Measurements from ENCODE around the gene IL19.
A peak's percentile ranks its signal among the peaks of the same experiment; 100 is the strongest.
"Not testable (repeated sequence)": the region's sequence is repeated elsewhere in the genome, so short reads cannot be mapped to it uniquely, and the experiment has no call there.

Gene IL19

DNA sequence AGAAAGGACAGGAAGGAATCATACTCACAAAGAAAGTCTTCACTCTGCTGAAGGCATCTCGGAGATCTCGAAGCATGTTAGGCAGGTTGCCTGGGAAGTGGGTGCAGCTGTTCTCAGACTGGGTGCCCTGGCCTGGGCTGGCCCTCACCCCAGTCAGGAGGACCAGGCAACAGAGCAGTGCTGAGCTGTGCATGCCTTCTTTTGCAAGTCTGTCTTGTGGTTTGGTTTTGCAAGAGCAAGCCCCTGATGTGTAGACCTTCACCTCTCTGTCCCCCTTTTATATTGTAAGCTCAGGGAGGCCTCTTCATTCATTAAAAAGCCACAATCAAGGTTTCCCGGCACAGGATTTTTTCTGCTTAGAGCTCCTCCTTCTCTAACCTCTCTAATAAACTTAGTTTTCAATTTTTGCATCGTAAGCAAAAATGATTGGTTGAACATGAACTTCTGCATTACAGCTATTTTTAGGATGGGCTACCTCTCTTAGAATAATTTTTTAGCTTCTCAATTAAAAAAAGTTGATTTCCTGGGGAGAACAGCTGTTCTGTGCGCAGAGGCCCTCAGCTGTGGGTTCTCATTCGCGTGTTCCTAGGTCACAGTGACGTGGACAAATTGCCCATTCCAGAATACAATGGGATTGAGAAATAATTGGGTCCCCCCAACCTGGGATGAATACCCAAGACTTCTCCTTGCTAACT is 1.8 kb downstream of the IL19 start, which contains the start of gene IL10:
TSS of gene IL10 (minus strand) at position 252 of the 695 bp plus-strand sequence. CDS start at position 193, 59 bp downstream.
- DNase-seq (ENCODE audit: insufficient read length, low spot score) (no peak), FAIRE-seq (peak; percentile 45)

DNA sequence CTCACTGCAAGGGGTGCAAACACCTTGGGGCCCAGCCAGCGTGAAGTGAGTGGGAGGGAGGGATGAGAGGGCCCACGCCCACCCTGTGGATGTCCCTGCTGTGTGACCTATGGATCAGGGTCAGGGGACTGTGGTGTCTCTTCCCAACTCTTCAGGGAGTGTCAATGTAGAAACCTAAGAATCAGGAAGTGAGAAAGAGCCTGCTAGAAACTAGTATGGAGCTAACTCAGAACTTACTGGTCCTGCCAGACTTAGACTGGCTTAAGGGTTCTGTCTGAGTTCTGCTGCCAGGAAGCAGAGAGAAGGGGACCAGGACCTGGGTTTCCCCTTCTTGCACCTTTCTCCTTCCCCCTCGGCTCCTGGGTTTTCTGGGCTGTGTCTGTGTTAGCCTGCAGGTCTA is 3.5 kb downstream of the IL19 start:
- peak; percentile 81 for FAIRE-seq
- DNase-seq (ENCODE audit: insufficient read length, low spot score): no peak

DNA sequence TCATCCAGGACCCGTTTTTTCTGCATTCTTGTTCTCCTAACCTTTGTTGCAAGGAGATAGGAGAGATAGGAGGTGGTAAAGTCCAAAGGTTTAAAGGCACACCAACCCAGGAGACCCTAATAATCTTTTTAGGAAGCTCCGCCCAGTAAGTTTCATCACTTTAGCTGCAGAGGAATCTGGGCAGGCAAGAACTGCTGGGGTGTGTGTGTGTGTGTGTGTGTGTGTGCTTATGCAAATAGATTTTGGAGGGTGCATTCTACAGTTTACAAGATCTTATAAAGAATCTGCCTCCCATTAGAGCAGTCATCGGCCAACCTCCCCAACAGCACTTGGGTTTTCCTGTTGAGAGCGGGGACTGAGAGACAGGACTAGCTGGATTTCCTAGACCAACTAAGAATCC is 5.7 kb downstream of the IL19 start:
- no peak for DNase-seq (ENCODE audit: insufficient read length, low spot score)
- no peak for FAIRE-seq

DNA sequence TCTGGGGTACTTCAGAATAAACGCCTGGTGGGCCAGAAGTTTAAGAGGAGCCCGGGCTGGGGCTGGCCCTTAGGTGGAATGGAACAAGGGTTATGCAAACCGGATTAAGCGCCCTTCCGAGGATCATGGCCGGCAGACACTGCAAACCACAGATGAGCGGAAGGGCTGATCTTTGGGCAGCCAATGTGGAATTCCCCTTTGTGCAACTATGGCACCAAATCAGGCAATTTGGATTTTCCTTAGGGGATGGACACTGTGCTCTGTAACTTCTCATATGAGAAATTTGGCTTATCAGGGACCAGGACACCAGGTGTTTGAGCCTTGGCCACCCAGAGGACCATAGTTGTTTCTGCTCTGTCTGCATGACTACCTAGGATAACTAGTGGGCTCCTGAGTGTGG is 7.5 kb downstream of the IL19 start:
- DNase-seq (ENCODE audit: insufficient read length, low spot score) (no peak), FAIRE-seq (no peak)

DNA sequence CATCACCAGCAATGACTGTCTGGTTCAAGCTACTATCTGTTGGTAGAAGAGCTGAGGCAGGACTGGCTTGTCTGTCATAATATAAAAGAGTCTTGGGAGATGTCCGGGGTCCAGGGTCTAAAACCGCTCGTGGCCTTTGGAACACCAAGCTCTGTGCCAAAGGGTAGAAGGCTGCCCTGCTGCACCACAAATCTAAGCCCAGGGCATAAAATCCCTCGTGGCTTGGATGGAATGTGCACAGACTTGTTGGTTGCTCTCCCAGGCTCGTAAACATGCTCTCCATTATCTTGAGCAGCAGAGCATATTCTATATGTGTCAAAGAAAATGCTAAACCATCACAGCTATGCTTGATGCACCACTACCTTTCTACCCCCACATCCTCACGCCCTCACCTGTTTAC is 8.3 kb downstream of the IL19 start:
- DNase-seq (ENCODE audit: insufficient read length, low spot score); FAIRE-seq: not testable (repeated sequence)

DNA sequence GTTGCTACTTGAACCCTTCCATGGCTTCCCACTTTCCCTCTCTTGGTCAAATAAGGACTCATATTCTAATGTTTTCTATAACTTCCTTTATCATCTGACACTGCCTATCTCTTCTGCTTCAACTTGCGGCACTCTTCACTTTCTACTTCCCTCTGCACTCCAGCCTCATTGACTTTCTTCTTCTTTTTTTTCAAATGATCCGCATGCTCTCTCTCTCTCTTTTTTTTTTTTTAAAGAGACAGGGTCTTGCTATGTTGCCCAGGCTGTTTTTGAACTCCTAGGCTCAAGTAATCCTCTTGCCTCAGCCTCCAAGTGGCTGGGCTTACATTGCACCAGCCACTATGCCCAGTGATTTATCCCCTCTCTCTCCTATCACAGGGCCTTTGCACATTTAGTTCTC is 9.1 kb downstream of the IL19 start:
- DNase-seq (ENCODE audit: insufficient read length, low spot score) (no peak), FAIRE-seq (no peak)

DNA sequence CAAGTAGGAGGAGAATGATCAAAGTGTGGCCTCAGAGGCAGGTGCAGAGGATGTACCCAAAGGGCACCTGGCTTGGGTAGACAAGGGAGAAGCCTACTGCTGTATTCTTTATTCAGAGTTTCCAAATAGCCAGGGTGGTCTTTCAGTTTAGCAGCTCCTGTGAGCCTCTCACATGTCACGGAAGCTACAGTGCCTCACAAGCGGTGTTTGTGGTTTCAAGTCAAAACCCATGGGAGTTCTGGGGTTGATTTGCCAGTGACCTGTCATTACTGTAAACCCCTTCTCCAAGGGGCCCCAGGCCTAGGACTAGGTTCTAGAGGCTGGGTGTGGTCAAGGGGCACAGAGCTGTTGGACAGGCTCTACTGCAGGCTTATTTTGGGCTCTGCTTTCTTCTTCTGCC is 11.9 kb downstream of the IL19 start:
- FAIRE-seq (peak; percentile 92), DNase-seq (ENCODE audit: insufficient read length, low spot score) (peak; percentile 57)

DNA sequence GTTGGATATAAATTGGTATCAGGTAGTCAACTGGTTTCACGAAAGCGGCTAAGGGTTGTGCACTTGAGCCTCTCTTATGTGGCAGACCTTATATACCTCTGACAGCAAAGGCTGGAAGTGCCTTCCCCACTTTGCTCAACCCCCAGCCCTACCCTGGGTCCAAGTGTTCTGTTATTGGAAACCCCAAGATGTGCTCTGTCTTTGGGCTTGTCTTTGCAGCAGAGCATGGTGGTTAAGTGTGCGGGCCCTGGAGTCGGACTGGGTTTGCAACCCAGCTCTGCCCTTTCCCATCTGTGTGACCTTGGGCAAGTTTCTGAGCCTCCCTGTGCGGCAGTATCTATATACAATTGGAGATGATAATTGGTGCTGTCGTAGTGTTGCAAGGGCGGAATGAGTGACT is 12.9 kb downstream of the IL19 start:
- FAIRE-seq: no peak
- DNase-seq (ENCODE audit: insufficient read length, low spot score): no peak

DNA sequence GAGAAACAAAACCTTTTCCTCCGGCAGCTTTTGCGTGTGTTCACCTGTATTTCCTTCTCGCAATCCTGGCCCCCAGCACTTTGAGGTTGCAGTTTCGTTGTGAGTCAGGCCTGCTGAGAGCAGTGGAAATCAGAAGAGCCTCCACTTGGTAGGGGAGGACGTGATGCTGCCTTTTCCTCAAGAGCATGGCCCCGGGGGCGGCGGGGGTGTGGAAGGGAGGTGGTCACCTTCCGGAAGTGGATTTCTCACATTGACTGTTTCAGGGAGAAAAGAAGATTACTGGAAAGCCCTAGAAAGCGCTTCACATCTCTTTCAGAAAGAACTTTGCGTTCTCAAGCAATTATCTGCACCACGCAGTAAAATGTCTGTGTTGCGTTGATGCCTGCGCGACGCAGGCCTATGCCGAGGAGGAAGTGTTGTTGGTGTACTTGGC is 13.9 kb downstream of the IL19 start:
- peak; percentile 98 for FAIRE-seq

DNA sequence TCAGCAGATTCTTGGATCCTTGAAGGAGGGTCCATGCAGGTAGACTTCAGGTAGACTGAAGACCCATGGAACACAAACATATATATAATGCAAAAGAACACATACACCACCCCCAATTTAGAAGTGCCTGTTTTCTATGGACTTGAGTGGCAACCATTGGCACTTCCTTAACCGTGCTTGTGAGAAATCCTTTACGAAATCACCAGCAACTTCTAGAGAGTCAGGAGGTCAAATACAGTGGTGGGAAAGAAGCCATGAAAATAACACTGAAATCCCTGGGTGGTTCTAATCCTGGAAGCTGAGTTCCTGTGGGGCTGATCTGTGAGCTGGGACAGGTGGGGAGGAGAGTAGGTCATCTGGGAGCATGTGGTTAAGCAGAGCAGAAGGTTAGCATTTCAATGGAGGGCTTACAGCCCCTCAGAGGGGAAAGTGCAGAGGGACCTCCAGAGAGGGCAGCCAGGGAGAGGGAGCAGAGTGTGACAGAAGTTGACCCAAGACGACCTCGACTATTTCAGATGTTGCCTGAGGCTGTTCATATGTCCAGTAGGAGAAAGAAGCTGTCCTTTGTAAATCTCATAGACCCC is 14.7 kb downstream of the IL19 start:
- no peak for DNase-seq (ENCODE audit: insufficient read length, low spot score)

More for the DNA sequence above, 13.9 kb downstream of the IL19 start:
- DNase-seq (ENCODE audit: insufficient read length, low spot score): peak; percentile 51

DNA sequence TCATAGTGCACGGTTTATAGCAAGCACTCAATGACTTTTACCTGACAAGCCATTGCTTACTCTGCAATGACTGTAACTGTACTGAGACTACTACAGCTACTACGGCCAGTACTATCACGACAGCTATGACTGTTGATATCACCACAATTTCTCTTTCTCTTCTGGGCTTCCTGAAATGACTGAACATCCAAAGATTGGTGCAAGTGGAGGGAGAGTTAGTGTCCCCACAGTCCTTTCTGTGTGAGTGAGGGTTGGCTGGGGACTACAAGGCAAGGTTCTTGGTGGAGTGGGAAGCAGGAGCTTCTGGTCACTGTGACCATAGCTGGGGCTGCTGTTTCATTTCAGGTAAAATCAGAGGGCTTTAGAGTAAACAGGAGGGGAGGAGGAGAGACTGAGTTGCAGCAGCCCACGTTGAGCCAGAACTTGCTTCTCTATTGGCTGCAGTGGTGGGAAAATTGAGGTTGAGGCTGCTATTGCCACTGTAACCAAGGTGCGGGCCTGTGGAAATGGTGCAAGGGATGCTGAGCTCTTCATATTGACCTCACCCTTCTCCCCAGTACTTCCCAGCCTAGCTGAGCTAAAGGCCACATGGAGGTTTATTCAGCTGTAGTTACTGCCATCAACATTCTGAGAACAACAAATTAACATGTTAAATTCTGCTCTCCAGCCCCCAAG is 15.8 kb downstream of the IL19 start:
- no peak for DNase-seq (ENCODE audit: insufficient read length, low spot score)
- FAIRE-seq: peak; percentile 63

More for the DNA sequence above, 14.7 kb downstream of the IL19 start:
- FAIRE-seq: peak; percentile 18

DNA sequence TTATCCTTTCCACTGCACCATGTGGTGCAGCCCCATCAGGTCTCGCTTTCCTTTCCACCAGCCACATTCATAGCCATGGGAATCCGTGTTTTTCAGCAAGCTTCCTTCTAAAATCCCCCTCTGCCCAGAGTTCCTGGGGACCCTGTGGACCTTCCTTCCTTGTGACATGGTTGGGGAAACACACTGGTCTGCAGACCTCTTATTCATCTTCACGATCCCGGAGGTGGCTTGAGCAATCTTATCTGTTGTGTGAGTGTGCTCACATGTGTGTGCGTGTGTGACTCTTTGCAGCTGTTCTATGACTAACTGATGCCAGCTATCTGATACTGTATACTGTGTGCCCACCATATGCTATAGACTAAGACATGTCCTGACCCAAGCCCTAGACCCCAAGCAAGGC is 17.3 kb downstream of the IL19 start:
- DNase-seq (ENCODE audit: insufficient read length, low spot score) (no peak), FAIRE-seq (no peak)

DNA sequence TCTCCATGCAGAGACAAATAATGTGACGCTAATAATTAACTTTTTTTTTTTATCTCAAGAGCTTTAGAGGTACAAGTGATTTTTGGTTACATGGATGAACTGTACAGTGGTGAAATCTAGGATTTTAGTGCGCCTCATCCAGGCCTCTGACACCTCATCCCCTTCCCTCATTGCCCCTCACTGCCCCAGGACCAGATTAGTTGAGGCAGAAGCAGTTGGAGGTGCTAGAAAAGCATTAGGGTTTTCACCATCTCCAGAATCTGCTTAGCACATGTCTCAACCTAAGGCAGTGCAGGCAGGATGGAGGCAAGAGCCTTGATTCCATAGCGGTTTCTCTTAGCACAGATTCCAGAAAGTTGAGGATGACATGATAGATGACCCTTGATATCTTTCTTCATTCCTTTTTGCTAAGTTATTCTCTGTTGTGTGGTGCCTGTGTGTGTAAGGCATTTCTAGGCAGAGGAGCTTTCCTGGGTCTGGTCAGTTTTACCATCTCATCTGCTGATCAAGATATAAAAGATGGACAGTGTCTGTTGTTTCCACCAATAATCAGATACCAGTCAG is 18.0 kb downstream of the IL19 start:
- no peak for DNase-seq (ENCODE audit: insufficient read length, low spot score)
- FAIRE-seq: no peak

DNA sequence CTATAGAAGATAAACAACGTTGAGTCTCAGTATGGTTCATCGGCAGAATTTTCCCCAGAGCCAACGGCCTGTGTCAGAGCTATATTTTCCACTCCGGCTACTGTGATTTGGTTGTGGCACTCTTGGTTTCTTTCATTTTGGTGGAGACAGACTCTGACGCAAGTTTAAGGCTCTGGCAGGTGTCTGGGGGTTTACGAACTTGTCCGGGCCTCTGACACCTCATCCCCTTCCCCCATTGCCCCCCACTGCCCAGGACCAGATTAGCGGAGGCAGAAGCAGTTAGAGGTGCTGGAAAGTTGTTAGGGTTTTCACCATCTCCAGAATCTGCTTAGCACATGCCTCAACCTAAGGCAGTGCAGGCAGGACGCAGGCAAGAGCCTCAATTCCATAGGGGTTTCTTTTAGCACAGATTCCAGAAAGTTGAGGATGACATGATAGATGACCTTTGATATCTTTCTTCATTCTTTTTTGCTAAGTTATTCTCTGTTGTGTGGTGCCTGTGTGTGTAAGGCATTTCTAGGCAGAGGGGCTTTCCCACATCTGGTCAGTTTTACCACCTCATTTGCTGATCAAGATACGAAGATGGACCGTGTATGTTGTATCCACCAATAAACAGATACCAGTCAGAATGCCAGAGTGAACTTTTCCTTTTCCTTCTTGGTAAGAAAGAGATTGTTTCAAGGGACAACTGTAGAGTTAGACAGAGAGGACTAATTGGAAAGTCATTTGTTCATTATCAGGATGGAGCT is 20.1 kb downstream of the IL19 start:
- FAIRE-seq (peak; percentile 51), DNase-seq (ENCODE audit: insufficient read length, low spot score) (no peak)

DNA sequence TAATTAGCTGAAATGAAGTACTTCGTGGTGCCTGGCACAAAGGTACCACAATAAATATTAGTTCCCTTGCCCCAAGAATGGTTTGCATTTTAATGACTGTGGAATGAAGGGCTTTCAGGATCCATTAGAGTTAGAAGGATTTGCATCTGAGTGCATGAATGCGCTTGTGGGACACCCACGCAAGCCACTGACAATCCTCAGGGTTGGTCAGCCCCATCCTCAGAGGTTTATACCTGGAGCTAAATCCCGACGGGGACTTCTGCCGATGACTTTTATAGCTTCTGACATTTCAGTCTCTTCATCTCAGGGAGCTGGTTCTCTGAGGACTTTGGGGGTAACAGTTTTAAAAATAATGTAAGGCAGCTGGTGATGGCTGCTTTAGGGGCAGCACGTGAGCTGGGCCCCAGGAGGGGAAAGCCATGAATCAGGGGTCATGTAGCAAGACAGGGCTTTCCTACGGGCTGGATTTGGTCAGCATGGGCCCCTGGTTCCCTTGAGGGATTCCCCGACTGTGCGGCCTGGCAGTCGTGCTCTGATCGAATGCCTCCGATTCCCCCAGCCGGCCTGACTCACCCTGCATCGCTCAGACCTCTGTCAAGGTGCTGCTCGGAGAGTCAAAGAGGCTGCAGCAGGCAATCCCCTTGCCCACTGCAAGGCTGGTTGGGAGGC is 22.5 kb downstream of the IL19 start:
- no peak for DNase-seq (ENCODE audit: insufficient read length, low spot score)
- FAIRE-seq: no peak

DNA sequence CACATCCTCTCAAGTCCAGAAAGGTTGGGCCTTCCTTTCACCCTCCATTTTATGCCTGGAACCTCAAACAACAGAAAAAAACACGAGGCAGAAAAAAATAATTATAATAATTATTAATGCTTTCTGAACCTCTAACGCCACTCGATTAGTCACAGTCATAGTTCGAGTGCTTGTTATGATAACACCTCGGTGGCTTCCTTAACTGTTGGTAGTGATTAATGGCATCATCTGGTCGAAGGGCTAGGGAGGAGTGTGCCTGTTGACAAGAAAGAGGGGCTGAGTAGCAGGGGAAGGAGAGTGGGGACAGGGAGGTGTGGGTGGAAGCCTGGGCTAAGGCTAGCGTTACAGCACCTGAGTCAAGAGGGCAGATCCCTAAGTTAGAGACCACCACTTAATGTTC is 23.0 kb downstream of the IL19 start:
- FAIRE-seq: no peak
- no peak for DNase-seq (ENCODE audit: insufficient read length, low spot score)

DNA sequence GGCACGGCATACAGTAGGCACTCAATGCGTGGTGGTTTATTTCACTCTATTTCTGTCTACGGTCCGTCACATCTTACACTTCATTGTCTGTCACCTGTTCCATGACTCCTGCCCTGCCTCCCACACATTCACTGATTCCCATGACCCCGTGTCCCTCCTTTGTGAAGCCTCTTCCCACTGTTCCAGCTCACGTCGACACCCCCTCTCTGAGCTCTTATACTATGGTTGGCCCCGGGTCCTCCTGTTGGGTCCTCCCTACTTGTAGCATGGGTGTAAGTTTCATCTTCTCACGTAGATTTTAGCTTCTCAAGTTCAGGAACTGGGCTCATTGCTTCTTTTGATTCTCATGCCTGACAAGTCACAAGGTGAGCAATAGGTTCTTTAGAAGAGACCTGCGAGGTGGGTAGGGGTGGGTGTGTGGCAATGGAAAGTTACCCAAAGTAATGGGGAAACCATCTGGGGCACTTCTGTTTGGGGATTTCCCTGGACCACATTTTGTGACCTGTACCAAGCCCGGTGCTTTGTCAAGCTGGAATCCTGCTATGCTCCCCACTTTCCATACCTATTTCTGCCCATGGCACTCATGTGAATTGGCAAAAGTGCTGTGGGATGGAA is 23.8 kb downstream of the IL19 start:
- DNase-seq (ENCODE audit: insufficient read length, low spot score): no peak
- FAIRE-seq: no peak

DNA sequence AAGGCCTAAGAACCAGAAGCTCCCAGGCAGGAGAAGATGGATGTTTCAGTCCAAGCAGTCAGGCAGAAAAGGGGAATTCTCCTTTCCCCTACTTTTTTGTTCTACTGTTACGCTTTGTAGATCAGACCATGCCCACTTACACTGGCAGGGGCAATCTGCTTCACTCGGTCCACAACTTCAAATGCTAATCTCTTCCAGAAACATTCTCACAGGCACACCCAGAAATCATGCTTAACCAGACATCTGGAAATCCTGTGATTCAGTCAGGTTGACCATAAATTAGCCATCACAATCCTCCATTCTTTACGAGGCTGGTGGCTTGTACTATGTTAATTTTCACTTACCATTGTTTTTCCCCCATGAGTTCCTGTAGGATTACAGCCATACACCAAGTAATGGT is 25.5 kb downstream of the IL19 start:
- FAIRE-seq (no peak), DNase-seq (ENCODE audit: insufficient read length, low spot score) (no peak)

DNA sequence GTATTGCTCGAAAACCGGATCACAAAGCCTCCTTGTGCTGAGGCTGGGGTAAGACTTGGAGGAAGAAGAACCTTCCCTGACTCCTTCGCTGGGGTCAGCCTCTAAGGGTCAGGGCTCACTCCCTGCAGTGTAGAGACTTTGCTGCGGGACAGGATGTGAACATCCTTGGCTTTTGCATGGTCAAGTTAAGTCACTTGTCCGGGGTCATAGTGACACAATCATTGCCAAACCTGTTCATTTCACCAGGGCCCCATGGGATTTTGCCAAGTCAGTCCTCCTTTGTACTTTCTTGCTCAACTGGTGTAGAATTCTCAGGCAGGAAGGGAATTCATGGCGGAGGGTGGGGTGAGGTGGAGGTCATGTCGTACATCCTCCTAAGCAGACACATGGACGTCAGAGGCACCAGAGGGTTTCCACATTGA is 26.4 kb downstream of the IL19 start:
- DNase-seq (ENCODE audit: insufficient read length, low spot score) (no peak), FAIRE-seq (no peak)

Data from GM19239 (cell line).